Measurements from ENCODE around the gene ITSN2.

Gene ITSN2

GRCh38 chr2:24380820-24381219 lies 20.5 kb upstream of the ITSN2 start:
- DNase-seq (ENCODE audit: low spot score), result no peak
- H3K4me3 ChIP-seq, result no peak overlapping the region
- no peak for TF ChIP-seq CTCF (IDR thresholded peaks at IDR 0.05)
- H3K27ac ChIP-seq, result peak overlapping the region in 1 of 2 donors; percentile 5

- no peak for TF ChIP-seq CTCF (IDR thresholded peaks at IDR 0.05)
- no peak for DNase-seq (ENCODE audit: low spot score)
- Histone ChIP-seq H3K4me3 (no peak overlapping the region), H3K27ac (no peak overlapping the region)
These were observed 15.2 kb upstream of the ITSN2 start for GRCh38 chr2:24375349-24376087.

- Histone ChIP-seq H3K27ac (no peak overlapping the region), H3K4me3 (no peak overlapping the region)
- no peak for TF ChIP-seq CTCF (IDR thresholded peaks at IDR 0.05)
- no peak for DNase-seq (ENCODE audit: low spot score)
These were observed 14.0 kb upstream of the ITSN2 start for GRCh38 chr2:24374301-24374700.

GRCh38 chr2:24372033-24372432 lies 11.7 kb upstream of the ITSN2 start:
- TF ChIP-seq CTCF (IDR thresholded peaks at IDR 0.05), result no peak
- H3K27ac ChIP-seq, result no peak overlapping the region
- no peak for DNase-seq (ENCODE audit: low spot score)
- no peak overlapping the region for H3K4me3 ChIP-seq

GRCh38 chr2:24365826-24366225 lies 5.5 kb upstream of the ITSN2 start:
- TF ChIP-seq CTCF (IDR thresholded peaks at IDR 0.05), result no peak
- Histone ChIP-seq H3K27ac (peak overlapping the region in 1 of 2 donors; percentile 14), H3K4me3 (no peak overlapping the region)
- DNase-seq (ENCODE audit: low spot score), result no peak

- peak overlapping the region; percentile 50 for H3K4me3 ChIP-seq
- DNase-seq (ENCODE audit: low spot score), result peak; percentile 81
- TF ChIP-seq CTCF (IDR thresholded peaks at IDR 0.05), result no peak
- H3K27ac ChIP-seq, result peak overlapping the region; percentile 55 to 61
These were observed 4.7 kb upstream of the ITSN2 start for GRCh38 chr2:24365051-24365450.

- no peak for TF ChIP-seq CTCF (IDR thresholded peaks at IDR 0.05)
- Histone ChIP-seq H3K27ac (no peak overlapping the region), H3K4me3 (no peak overlapping the region)
- no peak for DNase-seq (ENCODE audit: low spot score)
These were observed 3.0 kb upstream of the ITSN2 start for GRCh38 chr2:24363301-24363700.
